Esophagus muscularis mucosa (tissue), 4 donors: ENCODE results near the gene ANO3. TPM values are rescaled to one million over a fixed set of nuclear protein-coding genes. Genes with fewer than 3 reads are reported as not detected.

Source experiments
- DNase-seq: peaks from one replicate; pipeline ENCODE4 v3.0.0-alpha.2; 2017; ENCODE audit errors: extremely low spot score
- H3K27ac ChIP-seq, 4 donors: fragments of 200-600 bp; sonication (generic); replicated peaks in 1 of 4; 1 replicate in 3 of 4; 2 replicates in 1 of 4; pipeline ENCODE4 v1.5.1; 2016 to 2019; ENCODE audit warnings: mild to moderate bottlenecking in 1 of 4
- H3K27me3 ChIP-seq, 4 donors: fragments of 200-600 bp; sonication (generic); one replicate each; pipeline versions ENCODE4 v1.5.1 to v1.6.0; 2016 to 2019
- H3K36me3 ChIP-seq, 4 donors: fragments of 200-600 bp; sonication (generic); one replicate each; pipeline ENCODE4 v1.5.1; 2016 to 2019
- H3K4me1 ChIP-seq, 4 donors: fragments of 200-600 bp; sonication (generic); one replicate each; pipeline ENCODE4 v1.5.1; 2016 to 2019
- H3K4me3 ChIP-seq, 4 donors: fragments of 200-600 bp; sonication (generic); 1 replicate in 2 of 4; 2 replicates in 2 of 4; pipeline ENCODE4 v1.5.1; 2016 to 2019; ENCODE audit warnings: mild to moderate bottlenecking in 4 of 4, moderate library complexity in 1 of 4
- H3K9me3 ChIP-seq, 4 donors: fragments of 200-600 bp; sonication (generic); 1 replicate in 3 of 4; 2 replicates in 1 of 4; pipeline ENCODE4 v1.5.1; 2016 to 2019
- EP300 ChIP-seq: sonication (generic); formaldehyde crosslinking; IDR thresholded peaks from one replicate; pipeline ENCODE4 v1.6.1; 2017; ENCODE audit warnings: antibody characterized with exemption
- POLR2A ChIP-seq: fragments of 450-650 bp; IDR thresholded peaks from one replicate; pipeline ENCODE4 v1.6.1; 2017; ENCODE audit warnings: antibody characterized with exemption, moderate library complexity, mild to moderate bottlenecking, low read depth
- POLR2AphosphoS5 ChIP-seq, 2 donors: sonication (generic); formaldehyde crosslinking; IDR thresholded peaks; one replicate each; pipeline ENCODE4 v1.6.1; 2017; ENCODE audit warnings: antibody characterized with exemption in 2 of 2
- WGBS: methylation state at CpG from one replicate; pipeline ENCODE4 v1.1.5; 2018; 5-methylcytosine and 5-hydroxymethylcytosine counted together
- intact Hi-C: fragments of 100-400 bp; cut with DNase I; formaldehyde crosslinking; loops from one replicate; pipeline ENCODE4 v1.15.1; 2023
- total RNA-seq, 4 donors: library from RNA; depleted of rRNA; stranded (reverse); fragments of >200 nt; gene quantifications; one replicate each; pipeline versions ENCODE4 v1.1.0 to v1.2.1, GENCODE V29; 2016
- TF ChIP-seq, protein P1 (sequence below), 3 experiments: fragments of 200-600 bp in 2 of 3; fragments of 450-650 bp in 1 of 3; sonication (generic) in 2 of 3; IDR thresholded peaks; one replicate each; pipeline ENCODE4 v1.5.1; 2017 to 2019; ENCODE audit warnings: antibody characterized with exemption in 3 of 3, mild to moderate bottlenecking in 2 of 3, moderate library complexity in 1 of 3

ANO3 gene
- total RNA-seq, 4 donors from 2014 or later, result 0.17 TPM; not detected in 3

GRCh38 chr11:26712497-26712896 is 380.6 kb downstream of the ANO3 start:
- peaks cover 0 to 22% (median 16%) of the 10 kb centered on the region in 4 donors for H3K4me1 ChIP-seq

More at GRCh38 chr11:26712497-26712896, 380.6 kb downstream of the ANO3 start:
- TF ChIP-seq POLR2A, result no peak
- TF ChIP-seq, protein P1, sequence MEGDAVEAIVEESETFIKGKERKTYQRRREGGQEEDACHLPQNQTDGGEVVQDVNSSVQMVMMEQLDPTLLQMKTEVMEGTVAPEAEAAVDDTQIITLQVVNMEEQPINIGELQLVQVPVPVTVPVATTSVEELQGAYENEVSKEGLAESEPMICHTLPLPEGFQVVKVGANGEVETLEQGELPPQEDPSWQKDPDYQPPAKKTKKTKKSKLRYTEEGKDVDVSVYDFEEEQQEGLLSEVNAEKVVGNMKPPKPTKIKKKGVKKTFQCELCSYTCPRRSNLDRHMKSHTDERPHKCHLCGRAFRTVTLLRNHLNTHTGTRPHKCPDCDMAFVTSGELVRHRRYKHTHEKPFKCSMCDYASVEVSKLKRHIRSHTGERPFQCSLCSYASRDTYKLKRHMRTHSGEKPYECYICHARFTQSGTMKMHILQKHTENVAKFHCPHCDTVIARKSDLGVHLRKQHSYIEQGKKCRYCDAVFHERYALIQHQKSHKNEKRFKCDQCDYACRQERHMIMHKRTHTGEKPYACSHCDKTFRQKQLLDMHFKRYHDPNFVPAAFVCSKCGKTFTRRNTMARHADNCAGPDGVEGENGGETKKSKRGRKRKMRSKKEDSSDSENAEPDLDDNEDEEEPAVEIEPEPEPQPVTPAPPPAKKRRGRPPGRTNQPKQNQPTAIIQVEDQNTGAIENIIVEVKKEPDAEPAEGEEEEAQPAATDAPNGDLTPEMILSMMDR (IDR thresholded peaks at IDR 0.05), result no peak
- TF ChIP-seq POLR2AphosphoS5 (IDR thresholded peaks at IDR 0.05), result no peak
- no peak for TF ChIP-seq EP300
- DNase-seq, result no peak
- Histone ChIP-seq H3K27ac (no peak overlapping the region), H3K36me3 (no peaks in the 10 kb centered on the region), H3K4me3 (no peak overlapping the region), H3K9me3 (no peaks in the 10 kb centered on the region), H3K27me3 (no peaks in the 10 kb centered on the region)
- WGBS, result 65% methylated on average over 5 of the region's 5 CpGs
- intact Hi-C loops, result no loop called here

Other genes starting within 250 kb of the ANO3 start
- 10 to 100 TPM in 1 of 4 donors, 1 to 10 TPM in 2, under 1 TPM in 1; 0.42 to 12.2 (median 1.3) TPM for gene MUC15, start 240.1 kb downstream of the ANO3 start, total RNA-seq